HepG2 (cell line): Measurements from ENCODE around the gene C6orf132. TPM values are rescaled to one million over a fixed set of nuclear protein-coding genes. Genes with fewer than 3 reads are reported as not detected.

Source experiments
- ATF7-NPFF ChIP-seq: sonication (generic); formaldehyde crosslinking; IDR thresholded peaks from 2 replicates; pipeline ENCODE4 v1.8.1; 2023; ENCODE audit warnings: mild to moderate bottlenecking, low read depth, missing genetic modification reagents, moderate library complexity
- DNMT3B ChIP-seq: conservative IDR thresholded peaks from 2 replicates; pipeline ENCODE4 v1.6.1; 2016; ENCODE audit warnings: missing biosample characterization, control low read depth
- FOXK1 ChIP-seq: sonication (generic); formaldehyde crosslinking; IDR thresholded peaks from 2 replicates; pipeline ENCODE4 v1.4.0; 2020; ENCODE audit warnings: low read depth, missing genetic modification reagents, borderline replicate concordance
- HES4 ChIP-seq: sonication (generic); formaldehyde crosslinking; IDR thresholded peaks from 2 replicates; pipeline ENCODE4 v1.9.0; 2021; ENCODE audit warnings: mild to moderate bottlenecking, missing genetic modification reagents, borderline replicate concordance
- PHB2 ChIP-seq: fragments of 450-650 bp; IDR thresholded peaks from 2 replicates; pipeline ENCODE4 v1.6.1; 2018; ENCODE audit not compliant: partially characterized antibody
- POLR2A ChIP-seq, 2 experiments: IDR thresholded peaks; 2 replicates each; pipeline ENCODE4 v1.6.1; 2011; ENCODE audit warnings: low read depth in 2 of 2, low read length in 2 of 2, mild to moderate bottlenecking in 1 of 2, moderate library complexity in 1 of 2; ENCODE audit not compliant: insufficient read depth in 1 of 2
- SKI ChIP-seq: fragments of 450-650 bp; IDR thresholded peaks from one replicate; pipeline ENCODE4 v1.6.1; 2018; ENCODE audit warnings: mild to moderate bottlenecking; ENCODE audit not compliant: partially characterized antibody
- SP1 ChIP-seq, 2 experiments: fragments of 450-650 bp in 1 of 2; sonication (generic) in 1 of 2; formaldehyde crosslinking in 1 of 2; IDR thresholded peaks; 2 replicates each; pipeline versions ENCODE4 v1.4.0 to v1.6.1; 2016 to 2020; ENCODE audit warnings: missing genetic modification reagents in 1 of 2
- SP140L ChIP-seq: sonication (generic); formaldehyde crosslinking; IDR thresholded peaks from 2 replicates; pipeline ENCODE4 v1.4.0; 2020; ENCODE audit warnings: missing genetic modification reagents, borderline replicate concordance
- TEAD3 ChIP-seq: optimal IDR thresholded peaks from 2 replicates; pipeline ENCODE3; 2016; ENCODE audit warnings: borderline replicate concordance
- TMF1 ChIP-seq: sonication (generic); formaldehyde crosslinking; IDR thresholded peaks from 2 replicates; pipeline ENCODE4 v1.8.1; 2022; ENCODE audit warnings: low read depth, missing genetic modification reagents
- ZFP90 ChIP-seq: sonication (generic); formaldehyde crosslinking; IDR thresholded peaks from 2 replicates; pipeline ENCODE4 v1.8.0; 2022; ENCODE audit warnings: missing genetic modification reagents, mild to moderate bottlenecking, inconsistent platforms, borderline replicate concordance
- ZNF138 ChIP-seq: sonication (generic); formaldehyde crosslinking; IDR thresholded peaks from 2 replicates; pipeline ENCODE4 v1.5.0; 2020; ENCODE audit warnings: mild to moderate bottlenecking, low read depth, missing genetic modification reagents
- ZNF652 ChIP-seq: IDR thresholded peaks from 2 replicates; pipeline ENCODE4 v1.6.1; 2016; ENCODE audit warnings: low read depth, borderline replicate concordance
- ZNF746 ChIP-seq: sonication (generic); formaldehyde crosslinking; IDR thresholded peaks from 2 replicates; pipeline ENCODE4 v1.8.0; 2022; ENCODE audit warnings: mild to moderate bottlenecking, missing genetic modification reagents
- ZNF839 ChIP-seq: sonication (generic); formaldehyde crosslinking; IDR thresholded peaks from 2 replicates; pipeline ENCODE4 v1.4.0; 2020; ENCODE audit warnings: missing genetic modification reagents, mild to moderate bottlenecking, borderline replicate concordance
- polyA plus RNA-seq, 8 experiments: library from polyadenylated mRNA; depleted of rRNA in 3 of 8; stranded (reverse) in 7 of 8; unstranded in 1 of 8; fragments of >200 nt; fragmentation: Illumina TruSeq in 4 of 8; extraction: Trizol in 4 of 8; gene quantifications; 2 replicates each; pipeline versions ENCODE4 v1.2.1 to v1.2.3, GENCODE V29; 2011 to 2016; ENCODE audit warnings: low read depth in 4 of 8, missing spikeins in 1 of 8, mixed read lengths in 1 of 8; ENCODE audit not compliant: insufficient read depth in 1 of 8
- total RNA-seq, 5 experiments: library from RNA; depleted of rRNA; stranded (reverse); fragments of >200 nt; fragmentation: Illumina TruSeq; extraction: Trizol; gene quantifications; 2 replicates each; pipeline ENCODE4 v1.2.3, GENCODE V29; 2016; ENCODE audit warnings: low read depth in 1 of 5
- TF ChIP-seq, protein P1 (sequence below): sonication (generic); formaldehyde crosslinking; IDR thresholded peaks from 2 replicates; pipeline ENCODE4 v1.4.0; 2020; ENCODE audit warnings: mild to moderate bottlenecking, missing genetic modification reagents
- TF ChIP-seq, protein P2 (sequence below): sonication (generic); formaldehyde crosslinking; IDR thresholded peaks from 2 replicates; pipeline ENCODE4 v1.5.1; 2020; ENCODE audit warnings: missing genetic modification reagents, mild to moderate bottlenecking, borderline replicate concordance
- TF ChIP-seq, protein P3 (sequence below): sonication (generic); formaldehyde crosslinking; IDR thresholded peaks from 2 replicates; pipeline ENCODE4 v1.5.0; 2020; ENCODE audit warnings: missing genetic modification reagents
- TF ChIP-seq, protein P4 (sequence below): sonication (generic); formaldehyde crosslinking; IDR thresholded peaks from 2 replicates; pipeline ENCODE4 v1.4.0; 2020; ENCODE audit warnings: missing genetic modification reagents, low read depth, mild to moderate bottlenecking, borderline replicate concordance
- TF ChIP-seq, protein P5 (sequence below): sonication (generic); formaldehyde crosslinking; conservative IDR thresholded peaks from 2 replicates; pipeline ENCODE4 v1.8.1; 2023; ENCODE audit warnings: missing genetic modification reagents
- TF ChIP-seq, protein P6 (sequence below): sonication (generic); formaldehyde crosslinking; IDR thresholded peaks from 2 replicates; pipeline ENCODE4 v1.8.0; 2022; ENCODE audit warnings: missing genetic modification reagents, low read depth, mild to moderate bottlenecking, borderline replicate concordance
- TF ChIP-seq, protein P7 (sequence below): sonication (generic); formaldehyde crosslinking; IDR thresholded peaks from 2 replicates; pipeline ENCODE4 v1.9.0; 2021; ENCODE audit warnings: missing genetic modification reagents, borderline replicate concordance

Gene C6orf132
- total and polyA plus RNA-seq, 2 of the 13 experiments (the other 11 are each of a cell fraction or from before 2014, with no cell fraction given): 0.78 to 3.0 TPM

DNA sequence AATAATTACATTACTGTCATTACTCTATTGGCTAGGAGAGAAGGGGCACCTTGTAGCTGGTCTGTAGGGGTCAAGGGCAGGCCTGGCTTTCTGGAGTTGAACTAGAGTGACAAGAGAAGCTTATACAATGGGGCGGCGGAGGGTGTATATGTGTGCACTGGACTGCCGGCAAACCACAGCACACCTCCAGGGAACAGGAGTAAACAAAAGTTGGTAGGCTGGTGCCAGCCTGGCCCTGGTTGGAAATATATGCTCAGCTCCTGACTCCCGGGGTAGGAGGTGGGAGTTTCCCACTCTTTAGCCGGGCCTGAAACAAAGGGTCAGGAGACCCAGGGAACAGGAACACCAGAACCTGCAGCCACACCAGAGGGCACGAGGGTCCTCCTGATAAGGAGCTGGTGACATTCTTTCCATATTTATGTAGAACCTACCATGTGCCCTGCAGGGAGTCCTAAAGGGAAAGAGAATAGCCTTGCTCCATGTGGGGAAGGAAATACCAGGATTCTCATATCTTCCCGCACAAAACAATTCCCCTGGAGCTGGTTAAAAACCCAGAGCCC, 5.1 kb downstream of the C6orf132 start (continued):
- TF ChIP-seq, protein P1, sequence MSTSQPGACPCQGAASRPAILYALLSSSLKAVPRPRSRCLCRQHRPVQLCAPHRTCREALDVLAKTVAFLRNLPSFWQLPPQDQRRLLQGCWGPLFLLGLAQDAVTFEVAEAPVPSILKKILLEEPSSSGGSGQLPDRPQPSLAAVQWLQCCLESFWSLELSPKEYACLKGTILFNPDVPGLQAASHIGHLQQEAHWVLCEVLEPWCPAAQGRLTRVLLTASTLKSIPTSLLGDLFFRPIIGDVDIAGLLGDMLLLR (CRISPR knock-in tag): no peak
- TF ChIP-seq SP140L (CRISPR knock-in tag) (no peak), ATF7-NPFF (no peak), FOXK1 (CRISPR knock-in tag) (no peak), ZNF652 (CRISPR knock-in tag) (no peak), POLR2A (IDR thresholded peaks at IDR 0.05; ENCODE audit: insufficient read depth in 1 of 2, low read depth in 2 of 2, low read length in 2 of 2) (0 out of 4 replicates have a peak, but pooled peaks of 1 of the 2 experiments have one; percentile 41), PHB2 (no peak), SKI (peak; percentile 62), TMF1 (CRISPR knock-in tag) (no peak), ZFP90 (0 out of 2 replicates have a peak, but pooled peaks have one; percentile 55), ZNF138 (no peak), DNMT3B (no peak), HES4 (CRISPR knock-in tag) (no peak), TEAD3 (CRISPR knock-in tag) (no peak), ZNF839 (CRISPR knock-in tag) (no peak), ZNF746 (CRISPR knock-in tag) (no peak), SP1 (IDR thresholded peaks at IDR 0.05) (no peak), SP1 (CRISPR knock-in tag; IDR thresholded peaks at IDR 0.05) (no peak)
- TF ChIP-seq, protein P2, sequence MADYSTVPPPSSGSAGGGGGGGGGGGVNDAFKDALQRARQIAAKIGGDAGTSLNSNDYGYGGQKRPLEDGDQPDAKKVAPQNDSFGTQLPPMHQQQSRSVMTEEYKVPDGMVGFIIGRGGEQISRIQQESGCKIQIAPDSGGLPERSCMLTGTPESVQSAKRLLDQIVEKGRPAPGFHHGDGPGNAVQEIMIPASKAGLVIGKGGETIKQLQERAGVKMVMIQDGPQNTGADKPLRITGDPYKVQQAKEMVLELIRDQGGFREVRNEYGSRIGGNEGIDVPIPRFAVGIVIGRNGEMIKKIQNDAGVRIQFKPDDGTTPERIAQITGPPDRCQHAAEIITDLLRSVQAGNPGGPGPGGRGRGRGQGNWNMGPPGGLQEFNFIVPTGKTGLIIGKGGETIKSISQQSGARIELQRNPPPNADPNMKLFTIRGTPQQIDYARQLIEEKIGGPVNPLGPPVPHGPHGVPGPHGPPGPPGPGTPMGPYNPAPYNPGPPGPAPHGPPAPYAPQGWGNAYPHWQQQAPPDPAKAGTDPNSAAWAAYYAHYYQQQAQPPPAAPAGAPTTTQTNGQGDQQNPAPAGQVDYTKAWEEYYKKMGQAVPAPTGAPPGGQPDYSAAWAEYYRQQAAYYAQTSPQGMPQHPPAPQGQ (CRISPR knock-in tag): no peak
- TF ChIP-seq, protein P3, sequence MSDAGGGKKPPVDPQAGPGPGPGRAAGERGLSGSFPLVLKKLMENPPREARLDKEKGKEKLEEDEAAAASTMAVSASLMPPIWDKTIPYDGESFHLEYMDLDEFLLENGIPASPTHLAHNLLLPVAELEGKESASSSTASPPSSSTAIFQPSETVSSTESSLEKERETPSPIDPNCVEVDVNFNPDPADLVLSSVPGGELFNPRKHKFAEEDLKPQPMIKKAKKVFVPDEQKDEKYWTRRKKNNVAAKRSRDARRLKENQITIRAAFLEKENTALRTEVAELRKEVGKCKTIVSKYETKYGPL (CRISPR knock-in tag): 0 out of 2 replicates have a peak, but pooled peaks have one; percentile 1
- TF ChIP-seq, protein P4, sequence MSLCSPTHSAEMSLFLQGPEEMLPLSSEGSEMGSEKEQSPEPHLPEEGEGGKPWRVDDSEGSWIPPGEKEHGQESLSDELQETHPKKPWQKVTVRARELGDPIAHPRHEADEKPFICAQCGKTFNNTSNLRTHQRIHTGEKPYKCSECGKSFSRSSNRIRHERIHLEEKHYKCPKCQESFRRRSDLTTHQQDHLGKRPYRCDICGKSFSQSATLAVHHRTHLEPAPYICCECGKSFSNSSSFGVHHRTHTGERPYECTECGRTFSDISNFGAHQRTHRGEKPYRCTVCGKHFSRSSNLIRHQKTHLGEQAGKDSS (CRISPR knock-in tag): no peak
- TF ChIP-seq, protein P5, sequence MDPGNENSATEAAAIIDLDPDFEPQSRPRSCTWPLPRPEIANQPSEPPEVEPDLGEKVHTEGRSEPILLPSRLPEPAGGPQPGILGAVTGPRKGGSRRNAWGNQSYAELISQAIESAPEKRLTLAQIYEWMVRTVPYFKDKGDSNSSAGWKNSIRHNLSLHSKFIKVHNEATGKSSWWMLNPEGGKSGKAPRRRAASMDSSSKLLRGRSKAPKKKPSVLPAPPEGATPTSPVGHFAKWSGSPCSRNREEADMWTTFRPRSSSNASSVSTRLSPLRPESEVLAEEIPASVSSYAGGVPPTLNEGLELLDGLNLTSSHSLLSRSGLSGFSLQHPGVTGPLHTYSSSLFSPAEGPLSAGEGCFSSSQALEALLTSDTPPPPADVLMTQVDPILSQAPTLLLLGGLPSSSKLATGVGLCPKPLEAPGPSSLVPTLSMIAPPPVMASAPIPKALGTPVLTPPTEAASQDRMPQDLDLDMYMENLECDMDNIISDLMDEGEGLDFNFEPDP (CRISPR knock-in tag): no peak
- TF ChIP-seq, protein P6, sequence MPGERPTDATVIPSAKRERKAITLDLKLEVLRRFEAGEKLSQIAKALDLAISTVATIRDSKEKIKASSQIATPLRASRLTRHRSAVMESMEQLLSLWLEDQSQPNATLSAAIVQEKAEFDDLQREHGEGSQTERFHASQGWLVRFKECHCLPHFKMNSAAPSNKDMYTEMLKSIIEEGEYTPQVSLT (CRISPR knock-in tag): no peak
- TF ChIP-seq, protein P7, sequence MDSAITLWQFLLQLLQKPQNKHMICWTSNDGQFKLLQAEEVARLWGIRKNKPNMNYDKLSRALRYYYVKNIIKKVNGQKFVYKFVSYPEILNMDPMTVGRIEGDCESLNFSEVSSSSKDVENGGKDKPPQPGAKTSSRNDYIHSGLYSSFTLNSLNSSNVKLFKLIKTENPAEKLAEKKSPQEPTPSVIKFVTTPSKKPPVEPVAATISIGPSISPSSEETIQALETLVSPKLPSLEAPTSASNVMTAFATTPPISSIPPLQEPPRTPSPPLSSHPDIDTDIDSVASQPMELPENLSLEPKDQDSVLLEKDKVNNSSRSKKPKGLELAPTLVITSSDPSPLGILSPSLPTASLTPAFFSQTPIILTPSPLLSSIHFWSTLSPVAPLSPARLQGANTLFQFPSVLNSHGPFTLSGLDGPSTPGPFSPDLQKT (CRISPR knock-in tag): no peak
